SJSA1 (cell line): ENCODE measurements around the gene RANBP10. TPM values are rescaled to one million over a fixed set of nuclear protein-coding genes. Genes with fewer than 3 reads are reported as not detected.

ENCODE experiments used
- DNase-seq, 2 experiments: peaks; one replicate each; pipeline ENCODE4 v3.0.0-alpha.2; 2015 to 2020; ENCODE audit warnings: low spot score in 2 of 2, low read depth in 1 of 2
- H3K27ac ChIP-seq: fragments of 250-450 bp; sonication (Bioruptor Pico); 2 replicates; pipeline ENCODE4 v1.5.1; 2020; ENCODE audit warnings: mild to moderate bottlenecking, moderate library complexity
- H3K27me3 ChIP-seq: fragments of 250-450 bp; sonication (Bioruptor Pico); replicated peaks from 2 replicates; pipeline ENCODE4 v1.5.1; 2020; ENCODE audit warnings: mild to moderate bottlenecking, moderate library complexity
- H3K36me3 ChIP-seq: fragments of 250-450 bp; sonication (Bioruptor Pico); 2 replicates; pipeline ENCODE4 v1.5.1; 2020; ENCODE audit warnings: mild to moderate bottlenecking
- H3K4me1 ChIP-seq: fragments of 250-450 bp; sonication (Bioruptor Pico); replicated peaks from 2 replicates; pipeline ENCODE4 v1.6.1; 2021; ENCODE audit warnings: mild to moderate bottlenecking
- H3K4me3 ChIP-seq: fragments of 250-450 bp; sonication (Bioruptor Pico); 2 replicates; pipeline ENCODE4 v1.5.1; 2020; ENCODE audit warnings: mild to moderate bottlenecking
- H3K9me3 ChIP-seq: fragments of 250-450 bp; sonication (Bioruptor Pico); replicated peaks from 2 replicates; pipeline ENCODE4 v1.5.1; 2020; ENCODE audit warnings: mild to moderate bottlenecking
- total RNA-seq: library from RNA; depleted of rRNA; stranded (reverse); fragments of >200 nt; shearing (Covaris generic); gene quantifications from 2 replicates; pipeline ENCODE4 v1.2.3, GENCODE V29; 2014

Gene RANBP10
- total RNA-seq, 1 experiment from 2014 or later: 3.9 TPM

DNA sequence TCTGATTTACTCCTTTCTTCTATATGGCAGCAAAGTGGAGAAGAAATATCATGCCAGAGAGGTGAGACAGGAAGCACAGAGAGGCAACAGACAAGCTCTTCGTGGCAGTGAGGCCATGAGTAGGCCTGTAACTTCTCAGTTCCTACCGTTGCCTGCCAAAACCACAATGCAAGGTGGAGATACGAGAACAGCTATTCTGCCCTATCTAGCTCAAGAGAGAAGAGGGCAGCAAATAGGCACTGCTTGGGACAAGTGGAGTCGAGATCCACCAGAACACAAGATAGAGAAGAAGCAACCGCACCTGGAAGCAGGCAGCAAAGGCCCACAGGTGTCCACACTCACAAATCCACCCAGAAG, 24.8 kb downstream of the RANBP10 start:
- no peak overlapping the region for H3K4me3 ChIP-seq
- DNase-seq: no peak

DNA sequence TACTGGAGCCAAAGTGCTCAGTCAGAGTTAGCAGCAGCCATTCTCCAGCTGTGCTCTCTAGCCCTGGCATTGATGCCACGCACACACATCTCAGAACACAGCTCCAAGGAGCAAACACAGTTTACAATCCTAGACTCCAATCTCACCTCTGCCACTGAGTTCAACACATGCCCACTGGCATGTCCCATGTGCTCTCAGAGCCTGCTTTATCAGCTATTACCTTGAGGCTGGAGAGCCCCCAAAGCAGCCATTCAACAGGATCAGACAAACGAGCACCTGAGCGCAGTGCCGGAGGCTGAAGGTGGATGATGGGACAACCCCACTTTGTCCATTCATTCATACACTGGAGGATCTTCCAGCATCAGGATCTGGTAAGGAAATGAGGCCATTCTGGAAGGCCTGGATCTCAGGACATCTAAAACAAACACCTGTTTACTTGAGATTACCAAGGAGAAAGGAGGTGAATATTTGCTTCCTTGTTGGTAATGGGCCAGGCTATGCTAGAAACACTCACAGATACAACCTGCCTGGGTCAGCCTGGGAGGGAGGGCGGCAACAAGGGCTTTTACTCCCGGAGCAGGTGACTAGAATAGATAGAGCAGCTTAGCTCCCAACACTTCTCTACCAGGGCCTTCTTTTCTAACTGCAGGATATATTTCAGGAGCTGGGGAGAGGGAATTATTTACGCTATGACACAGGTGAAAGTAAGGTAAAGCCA, 25.4 kb downstream of the RANBP10 start:
- no peak overlapping the region for H3K4me3 ChIP-seq
- H3K9me3 ChIP-seq: no peaks in the 10 kb centered on the region
- no peaks in the 10 kb centered on the region for H3K36me3 ChIP-seq
- no peaks in the 10 kb centered on the region for H3K4me1 ChIP-seq
- no peak overlapping the region for H3K27ac ChIP-seq
- no peak for DNase-seq
- no peaks in the 10 kb centered on the region for H3K27me3 ChIP-seq

More for the DNA sequence above, 24.8 kb downstream of the RANBP10 start:
- Histone ChIP-seq H3K9me3 (no peaks in the 10 kb centered on the region), H3K4me1 (no peaks in the 10 kb centered on the region), H3K27ac (no peak overlapping the region), H3K27me3 (no peaks in the 10 kb centered on the region), H3K36me3 (no peaks in the 10 kb centered on the region)

DNA sequence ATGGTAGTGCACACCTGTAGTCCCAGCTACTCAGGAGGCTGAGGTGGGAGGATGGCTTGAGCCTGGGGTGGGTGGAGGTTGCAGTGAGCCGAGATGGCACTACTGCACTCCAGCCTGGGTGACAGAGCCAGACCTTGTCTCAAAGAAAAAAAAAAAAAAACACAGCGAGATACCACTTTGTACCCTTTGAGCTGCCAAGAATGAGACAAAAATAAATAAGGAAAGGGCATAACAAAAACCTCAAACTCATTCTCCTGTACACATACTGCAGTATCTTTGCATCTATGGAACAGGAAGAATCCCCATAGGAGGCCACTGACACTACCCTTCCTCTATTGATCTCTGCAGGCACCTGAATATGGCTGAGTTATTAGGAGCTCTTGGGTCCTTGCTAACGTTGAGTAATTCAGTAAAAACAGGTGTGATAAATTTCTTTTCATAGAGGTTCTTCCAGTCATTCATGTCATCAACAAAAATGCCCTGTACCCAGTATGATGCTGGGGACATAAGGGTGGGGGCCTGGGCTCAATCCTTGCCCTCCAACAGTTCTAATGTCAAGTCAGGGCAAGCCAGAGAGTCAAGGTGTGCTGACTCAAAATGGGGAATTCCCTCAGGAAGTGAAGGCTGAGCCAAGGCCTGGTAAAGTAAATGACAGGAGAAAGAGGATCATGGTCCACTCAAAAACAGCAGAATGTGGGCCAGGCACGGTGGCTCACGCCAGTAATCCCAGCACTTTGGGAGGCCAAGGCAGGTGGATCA, 26.9 kb downstream of the RANBP10 start:
- Histone ChIP-seq H3K27ac (no peak overlapping the region), H3K4me3 (no peak overlapping the region), H3K36me3 (no peaks in the 10 kb centered on the region), H3K9me3 (no peaks in the 10 kb centered on the region), H3K27me3 (no peaks in the 10 kb centered on the region), H3K4me1 (no peaks in the 10 kb centered on the region)
- no peak for DNase-seq

- H3K4me3 ChIP-seq: no peak overlapping the region
- no peak overlapping the region for H3K27ac ChIP-seq
- H3K27me3 ChIP-seq: no peaks in the 10 kb centered on the region
- no peaks in the 10 kb centered on the region for H3K4me1 ChIP-seq
- peaks cover 4% of the 10 kb centered on the region; the same call in 1 of the 2 replicates for H3K36me3 ChIP-seq
- H3K9me3 ChIP-seq: no peaks in the 10 kb centered on the region
- no peak for DNase-seq
Observed at GRCh38 chr16:67775273-67775672, 31.1 kb downstream of the RANBP10 start.

- DNase-seq: no peak
Observed at GRCh38 chr16:67774457-67774853, 31.9 kb downstream of the RANBP10 start.

DNA sequence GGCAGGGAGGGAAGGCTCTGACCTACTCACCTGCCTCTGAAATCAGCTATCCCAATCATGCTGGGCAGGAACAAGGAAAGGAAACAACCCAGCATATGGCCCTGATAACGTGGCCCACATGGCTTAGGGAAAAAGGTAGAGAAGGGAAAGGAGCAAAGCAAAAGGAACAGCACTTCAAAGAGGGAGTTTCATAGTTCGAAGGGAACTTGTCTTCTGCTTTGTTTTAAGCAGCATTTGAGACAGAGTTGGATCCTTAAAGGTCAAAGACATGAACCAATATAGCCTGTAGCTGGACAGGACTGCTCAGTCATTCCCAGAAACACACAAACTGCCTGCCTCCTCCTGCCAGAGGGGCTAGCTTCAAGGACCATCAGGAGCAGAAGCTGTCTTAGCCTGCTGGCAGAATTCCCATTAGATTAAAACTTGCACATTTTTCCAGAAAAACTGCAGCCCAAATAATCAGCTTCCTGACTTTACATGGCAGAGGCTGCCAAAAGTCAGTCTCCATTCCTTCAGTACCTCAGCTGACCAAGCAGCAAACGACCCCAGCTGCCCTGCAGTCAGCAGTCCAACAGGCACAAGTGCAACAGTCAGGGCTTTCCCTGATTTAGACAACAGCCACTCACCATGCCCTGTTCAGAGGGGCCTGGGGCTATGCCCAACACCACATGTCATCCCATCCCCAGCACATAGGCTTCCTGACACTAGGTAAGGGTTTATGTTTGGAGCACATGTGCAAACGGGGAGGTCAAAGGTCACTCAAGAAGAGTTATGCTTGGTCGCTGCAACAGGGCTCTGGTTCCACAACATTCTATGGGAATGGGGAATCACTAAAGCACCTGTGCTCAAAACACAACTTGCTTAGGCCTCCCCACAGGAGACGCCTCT, 32.5 kb downstream of the RANBP10 start:
- H3K4me1 ChIP-seq: no peaks in the 10 kb centered on the region
- H3K36me3 ChIP-seq: peaks cover 4% of the 10 kb centered on the region
- no peak for DNase-seq
- no peaks in the 10 kb centered on the region for H3K9me3 ChIP-seq
- H3K27ac ChIP-seq: no peak overlapping the region
- H3K4me3 ChIP-seq: no peak overlapping the region
- H3K27me3 ChIP-seq: no peaks in the 10 kb centered on the region

More at GRCh38 chr16:67774457-67774853, 31.9 kb downstream of the RANBP10 start:
- Histone ChIP-seq H3K36me3 (peaks cover 4% of the 10 kb centered on the region; the same call in 1 of the 2 replicates), H3K4me1 (no peaks in the 10 kb centered on the region), H3K4me3 (no peak overlapping the region), H3K27ac (no peak overlapping the region), H3K9me3 (no peaks in the 10 kb centered on the region), H3K27me3 (no peaks in the 10 kb centered on the region)

DNA sequence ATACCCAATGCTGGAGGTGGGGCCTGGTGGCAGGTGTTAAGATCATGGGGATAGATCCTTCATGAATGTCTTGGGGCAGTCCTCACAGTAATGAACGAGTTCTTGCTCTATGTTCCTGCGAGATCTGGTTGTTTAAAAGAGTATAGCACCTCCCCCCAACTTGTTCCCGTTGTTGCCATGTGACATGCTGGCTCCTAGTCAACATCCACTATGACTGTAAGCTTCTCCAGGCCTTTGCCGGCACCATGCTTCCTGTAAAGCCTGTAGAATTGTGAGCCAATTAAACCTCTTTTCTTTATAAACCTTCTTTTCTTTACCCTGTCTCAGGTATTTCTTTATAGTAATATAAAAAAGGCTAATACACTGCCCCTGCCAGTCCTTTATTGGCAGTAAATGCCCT, 33.3 kb downstream of the RANBP10 start:
- no peak for DNase-seq
- no peaks in the 10 kb centered on the region for H3K4me1 ChIP-seq
- H3K9me3 ChIP-seq: no peaks in the 10 kb centered on the region
- H3K36me3 ChIP-seq: peaks cover 4% of the 10 kb centered on the region
- H3K27me3 ChIP-seq: no peaks in the 10 kb centered on the region
- no peak overlapping the region for H3K4me3 ChIP-seq
- H3K27ac ChIP-seq: no peak overlapping the region

DNA sequence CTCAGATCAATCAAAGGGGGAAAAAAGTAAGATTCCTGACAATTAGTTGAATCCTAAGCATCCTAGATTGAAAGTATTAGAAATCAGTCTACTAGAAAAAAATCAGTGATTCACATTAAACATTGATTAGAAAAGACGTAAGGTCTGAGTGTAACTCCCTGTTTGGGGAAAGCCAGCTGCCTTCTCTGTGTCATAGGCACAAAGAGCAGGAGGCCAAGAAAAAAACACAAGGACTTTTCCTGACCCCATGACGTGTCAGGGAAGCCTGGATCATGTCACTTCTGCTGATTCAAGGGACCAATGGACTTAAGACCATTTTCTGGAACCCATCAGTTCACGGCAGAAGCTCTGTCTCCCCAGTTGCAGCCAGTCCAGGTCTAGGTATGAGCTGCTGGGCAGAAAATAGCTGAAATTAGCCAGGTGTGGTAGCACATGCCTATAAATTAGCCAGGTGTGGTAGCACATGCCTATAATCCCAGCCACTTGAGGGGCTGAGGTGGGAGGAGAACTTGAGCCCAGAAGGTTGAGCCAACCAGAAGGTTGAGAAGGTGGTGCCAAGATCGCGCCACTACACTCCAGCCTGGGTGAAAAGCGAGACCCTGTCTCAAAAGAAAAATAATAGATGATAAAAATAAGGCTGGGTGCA, 35.9 kb downstream of the RANBP10 start:
- Histone ChIP-seq H3K9me3 (no peaks in the 10 kb centered on the region), H3K4me1 (no peaks in the 10 kb centered on the region), H3K36me3 (peaks cover 4% of the 10 kb centered on the region), H3K27me3 (no peaks in the 10 kb centered on the region), H3K4me3 (no peak overlapping the region), H3K27ac (no peak overlapping the region)
- no peak for DNase-seq

- H3K27me3 ChIP-seq: no peaks in the 10 kb centered on the region
- H3K4me3 ChIP-seq: no peak overlapping the region
- no peaks in the 10 kb centered on the region for H3K4me1 ChIP-seq
- H3K27ac ChIP-seq: no peak overlapping the region
- peaks cover 4% of the 10 kb centered on the region for H3K36me3 ChIP-seq
- no peaks in the 10 kb centered on the region for H3K9me3 ChIP-seq
- DNase-seq: peak; percentile 37 to 63
Observed at GRCh38 chr16:67767953-67768352, 38.4 kb downstream of the RANBP10 start.

DNA sequence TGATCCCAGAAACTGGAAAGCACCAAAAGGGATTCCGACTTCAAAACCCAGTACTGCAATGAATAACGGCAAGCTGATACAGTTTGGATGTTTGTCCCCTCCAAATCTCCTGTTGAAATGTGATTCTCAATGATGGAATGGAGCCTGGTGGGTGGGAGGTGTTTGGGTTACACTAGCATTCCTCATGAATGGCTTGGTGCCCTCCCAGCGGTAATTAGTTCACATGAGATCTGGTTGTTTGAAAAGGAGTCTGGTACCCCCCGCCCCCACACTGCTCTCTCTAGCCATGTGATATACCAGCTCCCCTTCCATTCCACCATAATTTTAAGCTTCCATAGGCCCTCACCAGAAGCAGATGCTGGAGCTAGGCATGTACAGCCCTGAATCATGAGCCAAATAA, 40.1 kb downstream of the RANBP10 start:
- no peak overlapping the region for H3K4me3 ChIP-seq
- DNase-seq: no peak
- no peaks in the 10 kb centered on the region for H3K27me3 ChIP-seq
- H3K36me3 ChIP-seq: no peaks in the 10 kb centered on the region; the same call in 1 of the 2 replicates
- no peaks in the 10 kb centered on the region for H3K9me3 ChIP-seq
- H3K27ac ChIP-seq: no peak overlapping the region
- H3K4me1 ChIP-seq: no peaks in the 10 kb centered on the region

- Histone ChIP-seq H3K36me3 (no peaks in the 10 kb centered on the region; the same call in 1 of the 2 replicates), H3K4me1 (no peaks in the 10 kb centered on the region), H3K27ac (no peak overlapping the region), H3K4me3 (no peak overlapping the region), H3K27me3 (no peaks in the 10 kb centered on the region), H3K9me3 (no peaks in the 10 kb centered on the region)
- no peak for DNase-seq
Observed at GRCh38 chr16:67764158-67764667, 42.1 kb downstream of the RANBP10 start.

GRCh38 chr16:67763066-67763465, 43.3 kb downstream of the RANBP10 start:
- H3K27me3 ChIP-seq: no peaks in the 10 kb centered on the region
- H3K4me3 ChIP-seq: no peak overlapping the region

DNA sequence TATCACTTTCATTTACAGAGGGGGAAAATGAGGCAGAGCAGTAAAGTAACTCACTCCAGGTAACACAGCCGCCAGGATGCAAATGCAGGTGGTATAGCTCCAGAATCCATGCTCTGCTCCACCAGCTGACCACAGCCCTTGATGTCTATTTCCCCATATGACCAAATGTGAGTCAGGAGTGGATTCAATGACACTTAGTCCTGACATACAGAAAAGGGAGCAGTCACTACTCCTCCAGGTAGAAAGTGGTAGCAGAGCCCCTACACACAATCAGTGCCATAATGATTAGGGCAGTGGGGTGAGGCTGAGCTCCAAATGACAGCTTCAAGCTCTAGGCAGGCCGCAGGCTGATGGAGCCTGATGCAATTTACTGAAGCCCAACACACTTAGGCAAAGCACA, 44.0 kb downstream of the RANBP10 start:
- Histone ChIP-seq H3K27ac (no peak overlapping the region), H3K9me3 (no peaks in the 10 kb centered on the region), H3K4me1 (no peaks in the 10 kb centered on the region), H3K4me3 (no peak overlapping the region), H3K36me3 (no peaks in the 10 kb centered on the region; the same call in 1 of the 2 replicates), H3K27me3 (no peaks in the 10 kb centered on the region)
- no peak for DNase-seq

More at GRCh38 chr16:67763066-67763465, 43.3 kb downstream of the RANBP10 start:
- no peaks in the 10 kb centered on the region for H3K9me3 ChIP-seq
- no peaks in the 10 kb centered on the region for H3K4me1 ChIP-seq
- H3K27ac ChIP-seq: no peak overlapping the region
- no peak for DNase-seq
- H3K36me3 ChIP-seq: no peaks in the 10 kb centered on the region; the same call in 1 of the 2 replicates
